Endothelial cell (in vitro differentiated cells): Measurements from ENCODE around the gene MED22. TPM values are rescaled to one million over a fixed set of nuclear protein-coding genes. Genes with fewer than 3 reads are reported as not detected.
"Not testable (repeated sequence)": the region's sequence is repeated elsewhere in the genome, so short reads cannot be mapped to it uniquely, and the experiment has no call there.

Experiments
- DNase-seq: peaks from one replicate; pipeline ENCODE4 v3.0.0; 2021; ENCODE audit warnings: low spot score
- H3K27ac Mint-ChIP-seq: one replicate; pipeline ENCODE4 v1.8.0; 2021; ENCODE audit warnings: mixed read lengths, inconsistent platforms; ENCODE audit not compliant: unreplicated experiment
- H3K27me3 Mint-ChIP-seq: one replicate; pipeline ENCODE4 v1.8.0; 2021; ENCODE audit warnings: mild to moderate bottlenecking, moderate library complexity, mixed read lengths, inconsistent platforms; ENCODE audit not compliant: unreplicated experiment
- H3K36me3 Mint-ChIP-seq: one replicate; pipeline ENCODE4 v1.8.0; 2021; ENCODE audit warnings: mild to moderate bottlenecking, low read depth, mixed read lengths, inconsistent platforms; ENCODE audit not compliant: unreplicated experiment
- H3K4me1 Mint-ChIP-seq: one replicate; pipeline ENCODE4 v1.8.0; 2021; ENCODE audit warnings: mild to moderate bottlenecking, mixed read lengths, inconsistent platforms; ENCODE audit not compliant: unreplicated experiment
- H3K4me3 Mint-ChIP-seq: one replicate; pipeline ENCODE4 v1.8.0; 2021; ENCODE audit warnings: mild to moderate bottlenecking, mixed read lengths, inconsistent platforms; ENCODE audit not compliant: unreplicated experiment
- H3K9me3 Mint-ChIP-seq: one replicate; pipeline ENCODE4 v1.8.0; 2021; ENCODE audit warnings: mixed read lengths, inconsistent platforms; ENCODE audit not compliant: unreplicated experiment
- total RNA-seq: library from RNA; stranded (reverse); fragmentation: NEBNext Ultra II Directional; extraction: Animal tissue kit (Norgen Biotek cat#: 25700); gene quantifications from one replicate; pipeline ENCODE4 v1.2.1, GENCODE V29; 2021; ENCODE audit not compliant: unreplicated experiment
- TF ChIP-seq, protein P1 (sequence below): fragments of 200-600 bp; sonication (generic); IDR thresholded peaks from one replicate; pipeline ENCODE4 v1.5.0; 2021; ENCODE audit warnings: antibody characterized with exemption; ENCODE audit not compliant: unreplicated experiment

Gene MED22
- total RNA-seq, 1 donor from 2014 or later: 32.9 TPM

DNA sequence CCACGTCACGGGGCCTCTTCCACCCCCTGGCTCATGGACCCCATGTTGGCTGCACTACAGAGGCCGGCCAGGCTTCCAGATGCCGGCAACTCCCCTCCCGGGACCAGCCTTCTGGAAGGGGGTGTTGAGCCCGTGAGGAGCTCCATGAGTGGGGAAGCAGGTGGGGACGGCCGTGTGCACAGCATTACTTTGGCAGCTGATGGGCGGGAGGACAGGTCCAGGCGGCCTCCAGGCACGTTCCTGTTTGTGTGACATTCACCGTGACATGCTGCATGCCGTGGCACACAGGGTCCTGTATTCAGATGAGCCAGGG, 43.8 kb downstream of the MED22 start:
- H3K36me3 Mint-ChIP-seq: no peaks in the 10 kb centered on the region
- H3K4me3 Mint-ChIP-seq: no peak overlapping the region
- DNase-seq: no peak
- H3K9me3 Mint-ChIP-seq: no peaks in the 10 kb centered on the region
- peaks cover 3% of the 10 kb centered on the region for H3K27me3 Mint-ChIP-seq
- TF ChIP-seq, protein P1, sequence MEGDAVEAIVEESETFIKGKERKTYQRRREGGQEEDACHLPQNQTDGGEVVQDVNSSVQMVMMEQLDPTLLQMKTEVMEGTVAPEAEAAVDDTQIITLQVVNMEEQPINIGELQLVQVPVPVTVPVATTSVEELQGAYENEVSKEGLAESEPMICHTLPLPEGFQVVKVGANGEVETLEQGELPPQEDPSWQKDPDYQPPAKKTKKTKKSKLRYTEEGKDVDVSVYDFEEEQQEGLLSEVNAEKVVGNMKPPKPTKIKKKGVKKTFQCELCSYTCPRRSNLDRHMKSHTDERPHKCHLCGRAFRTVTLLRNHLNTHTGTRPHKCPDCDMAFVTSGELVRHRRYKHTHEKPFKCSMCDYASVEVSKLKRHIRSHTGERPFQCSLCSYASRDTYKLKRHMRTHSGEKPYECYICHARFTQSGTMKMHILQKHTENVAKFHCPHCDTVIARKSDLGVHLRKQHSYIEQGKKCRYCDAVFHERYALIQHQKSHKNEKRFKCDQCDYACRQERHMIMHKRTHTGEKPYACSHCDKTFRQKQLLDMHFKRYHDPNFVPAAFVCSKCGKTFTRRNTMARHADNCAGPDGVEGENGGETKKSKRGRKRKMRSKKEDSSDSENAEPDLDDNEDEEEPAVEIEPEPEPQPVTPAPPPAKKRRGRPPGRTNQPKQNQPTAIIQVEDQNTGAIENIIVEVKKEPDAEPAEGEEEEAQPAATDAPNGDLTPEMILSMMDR: no peak
- H3K4me1 Mint-ChIP-seq: no peaks in the 10 kb centered on the region
- no peak overlapping the region for H3K27ac Mint-ChIP-seq

DNA sequence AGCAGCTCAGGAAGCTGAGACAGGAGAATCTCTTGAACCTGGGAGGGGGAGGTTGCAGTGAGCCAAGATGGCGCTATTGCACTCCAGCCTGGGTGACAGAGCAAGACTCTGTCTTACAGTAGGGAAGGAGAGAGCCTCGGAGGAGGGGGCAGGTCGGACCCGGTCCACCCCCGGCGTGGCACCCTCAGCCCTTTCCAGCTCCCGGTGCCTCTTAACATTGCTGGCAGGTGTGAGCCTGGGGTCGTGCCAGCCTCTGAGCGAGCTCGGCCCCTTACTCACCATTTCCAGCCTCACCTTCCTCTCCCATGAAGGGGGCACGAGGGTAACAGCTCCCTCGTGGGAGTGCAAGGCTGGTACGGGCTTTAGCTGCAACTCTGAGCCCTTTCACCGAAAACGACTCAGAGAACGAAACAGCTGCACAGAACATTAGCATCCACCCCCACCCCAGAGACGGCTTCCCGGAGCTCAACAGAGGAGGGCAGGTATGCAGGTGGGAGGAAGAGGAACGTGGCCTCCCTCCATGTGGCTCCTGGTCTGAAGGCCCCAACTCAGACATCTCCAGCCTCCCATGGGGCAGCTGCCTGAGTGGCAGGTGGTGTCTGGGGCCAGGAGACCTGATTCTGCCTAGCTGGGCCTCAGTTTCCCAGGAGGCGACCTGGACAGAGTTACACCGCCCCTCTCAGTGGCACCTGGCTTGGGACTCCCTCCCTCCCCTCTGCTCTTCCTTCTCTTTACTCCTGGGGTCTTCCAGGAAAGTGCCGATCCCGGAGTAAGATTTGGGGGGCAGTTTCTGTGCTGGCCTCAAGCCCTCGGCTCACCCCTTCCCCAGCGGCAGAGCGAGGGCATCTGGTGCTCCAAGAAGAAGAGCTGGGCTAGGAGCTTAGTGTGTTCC, 44.4 kb downstream of the MED22 start:
- Mint-ChIP-seq H3K4me1 (no peaks in the 10 kb centered on the region), H3K9me3 (no peaks in the 10 kb centered on the region), H3K27ac (no peak overlapping the region), H3K36me3 (no peaks in the 10 kb centered on the region), H3K27me3 (peaks cover 3% of the 10 kb centered on the region), H3K4me3 (no peak overlapping the region)
- no peak for DNase-seq
- TF ChIP-seq, protein P1: no peak

DNA sequence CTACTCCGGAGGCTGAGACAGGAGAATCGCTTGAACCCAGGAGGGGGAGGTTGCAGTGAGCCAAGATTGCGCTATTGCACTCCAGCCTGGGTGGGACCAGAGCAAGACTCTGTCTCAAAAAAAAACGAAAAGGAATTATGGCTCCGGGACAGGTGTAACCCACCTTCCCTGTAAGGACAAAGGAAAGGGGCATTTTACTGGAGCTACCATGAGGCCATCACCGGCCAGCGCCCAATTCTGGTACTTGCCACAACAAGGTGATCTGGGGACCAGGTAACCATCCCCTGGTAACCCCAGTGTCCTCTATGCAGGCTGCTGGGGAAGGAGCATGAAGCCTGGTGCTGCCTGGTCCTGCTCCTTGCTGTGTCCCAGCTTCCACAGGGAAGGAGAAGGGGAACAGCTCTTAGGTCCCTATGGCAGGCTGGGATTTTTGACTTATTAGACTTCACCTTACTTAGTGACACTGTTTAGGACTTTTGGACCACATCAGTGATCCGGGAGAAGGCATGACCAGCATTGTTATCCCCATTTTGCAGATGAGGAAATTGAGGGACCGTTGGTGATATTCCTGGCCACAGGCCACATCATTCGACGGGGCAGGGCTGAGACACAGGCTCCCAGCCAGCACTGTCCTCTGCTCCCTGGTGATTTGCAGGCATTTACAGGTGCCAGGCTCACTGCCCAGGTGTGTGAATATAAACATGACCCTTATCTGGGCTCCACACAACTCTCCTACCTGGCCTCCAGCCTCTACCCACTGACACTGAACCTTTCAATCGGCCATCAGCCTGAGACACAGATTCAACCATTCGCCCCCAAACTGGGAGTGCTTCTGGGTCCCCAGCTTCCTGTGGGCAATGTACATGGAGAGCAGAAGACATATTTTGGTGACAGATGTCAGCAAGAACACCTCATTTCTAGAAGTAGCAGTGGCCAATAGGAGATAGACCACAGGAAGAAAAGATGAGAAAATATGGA, 46.4 kb downstream of the MED22 start:
- no peak overlapping the region for H3K4me3 Mint-ChIP-seq
- no peak overlapping the region for H3K27ac Mint-ChIP-seq
- no peaks in the 10 kb centered on the region for H3K4me1 Mint-ChIP-seq
- no peaks in the 10 kb centered on the region for H3K9me3 Mint-ChIP-seq
- TF ChIP-seq, protein P1: no peak
- no peak for DNase-seq
- H3K36me3 Mint-ChIP-seq: no peaks in the 10 kb centered on the region
- peaks cover 1% of the 10 kb centered on the region for H3K27me3 Mint-ChIP-seq

DNA sequence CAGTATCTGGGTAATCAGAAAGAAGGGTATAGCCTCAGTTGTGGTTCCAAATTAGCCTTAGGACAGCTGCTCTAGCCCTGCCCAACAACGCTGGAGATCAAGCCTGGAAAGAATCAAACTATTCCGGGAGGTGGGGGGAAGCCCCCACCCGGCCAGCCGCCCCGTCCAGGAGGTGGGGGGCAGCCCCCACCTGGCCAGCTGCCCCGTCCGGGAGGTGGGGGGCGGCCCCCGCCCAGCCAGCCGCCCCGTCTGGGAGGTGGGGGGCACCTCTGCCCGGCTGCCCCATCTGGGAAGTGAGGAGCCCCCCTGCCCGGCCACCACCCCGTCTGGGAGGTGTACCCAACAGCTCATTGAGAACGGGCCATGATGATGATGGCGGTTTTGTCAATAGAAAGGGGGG, 47.9 kb downstream of the MED22 start:
- H3K4me3 Mint-ChIP-seq, DNase-seq, H3K4me1 Mint-ChIP-seq, H3K27me3 Mint-ChIP-seq, H3K9me3 Mint-ChIP-seq, H3K27ac Mint-ChIP-seq, H3K36me3 Mint-ChIP-seq: not testable (repeated sequence)

DNA sequence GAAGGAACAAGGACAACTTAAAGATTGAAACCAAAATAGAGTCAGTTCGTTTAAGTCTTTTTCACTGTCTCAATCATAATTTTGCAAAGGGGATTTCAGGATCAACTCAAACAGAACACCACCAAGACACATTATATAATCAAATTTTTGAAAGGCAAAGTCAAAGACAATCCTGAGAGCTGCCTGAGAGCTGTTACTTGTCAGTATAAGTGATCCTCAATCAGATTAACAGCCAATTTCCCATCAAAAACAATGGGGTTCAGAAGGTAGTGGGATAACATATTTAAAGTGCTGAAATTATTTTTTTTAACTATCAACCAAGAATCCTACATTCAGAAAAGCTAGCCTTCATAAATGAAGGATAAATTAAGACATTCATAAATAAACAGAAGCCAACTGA, 53.7 kb downstream of the MED22 start:
- Mint-ChIP-seq H3K27me3 (peaks cover 1% of the 10 kb centered on the region), H3K4me1 (no peaks in the 10 kb centered on the region), H3K27ac (no peak overlapping the region), H3K36me3 (peaks cover 11% of the 10 kb centered on the region), H3K9me3 (peaks cover 17% of the 10 kb centered on the region), H3K4me3 (no peak overlapping the region)
- no peak for DNase-seq
- TF ChIP-seq, protein P1: no peak
